Measurements from ENCODE around the gene ARHGEF19.

- TF ChIP-seq, protein P1, sequence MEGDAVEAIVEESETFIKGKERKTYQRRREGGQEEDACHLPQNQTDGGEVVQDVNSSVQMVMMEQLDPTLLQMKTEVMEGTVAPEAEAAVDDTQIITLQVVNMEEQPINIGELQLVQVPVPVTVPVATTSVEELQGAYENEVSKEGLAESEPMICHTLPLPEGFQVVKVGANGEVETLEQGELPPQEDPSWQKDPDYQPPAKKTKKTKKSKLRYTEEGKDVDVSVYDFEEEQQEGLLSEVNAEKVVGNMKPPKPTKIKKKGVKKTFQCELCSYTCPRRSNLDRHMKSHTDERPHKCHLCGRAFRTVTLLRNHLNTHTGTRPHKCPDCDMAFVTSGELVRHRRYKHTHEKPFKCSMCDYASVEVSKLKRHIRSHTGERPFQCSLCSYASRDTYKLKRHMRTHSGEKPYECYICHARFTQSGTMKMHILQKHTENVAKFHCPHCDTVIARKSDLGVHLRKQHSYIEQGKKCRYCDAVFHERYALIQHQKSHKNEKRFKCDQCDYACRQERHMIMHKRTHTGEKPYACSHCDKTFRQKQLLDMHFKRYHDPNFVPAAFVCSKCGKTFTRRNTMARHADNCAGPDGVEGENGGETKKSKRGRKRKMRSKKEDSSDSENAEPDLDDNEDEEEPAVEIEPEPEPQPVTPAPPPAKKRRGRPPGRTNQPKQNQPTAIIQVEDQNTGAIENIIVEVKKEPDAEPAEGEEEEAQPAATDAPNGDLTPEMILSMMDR (IDR thresholded peaks at IDR 0.05; ENCODE audit: low read depth, low read length), result no peak
- TF ChIP-seq EZH2phosphoT487 (IDR thresholded peaks at IDR 0.05; ENCODE audit: low read depth), result no peak
Observed at GRCh38 chr1:16155537-16156410, 56.7 kb downstream of the ARHGEF19 start, which contains the start of gene EPHA2.

All from OCI-LY3 (cell line).